CD4-positive, alpha-beta T cell treated with Interleukin-15 for 1 hour (primary cell): ENCODE measurements around the gene NAALADL2.

Source experiments
- DNase-seq: peaks from one replicate; pipeline ENCODE4 v3.0.0-alpha.2; 2020

Gene NAALADL2

DNA sequence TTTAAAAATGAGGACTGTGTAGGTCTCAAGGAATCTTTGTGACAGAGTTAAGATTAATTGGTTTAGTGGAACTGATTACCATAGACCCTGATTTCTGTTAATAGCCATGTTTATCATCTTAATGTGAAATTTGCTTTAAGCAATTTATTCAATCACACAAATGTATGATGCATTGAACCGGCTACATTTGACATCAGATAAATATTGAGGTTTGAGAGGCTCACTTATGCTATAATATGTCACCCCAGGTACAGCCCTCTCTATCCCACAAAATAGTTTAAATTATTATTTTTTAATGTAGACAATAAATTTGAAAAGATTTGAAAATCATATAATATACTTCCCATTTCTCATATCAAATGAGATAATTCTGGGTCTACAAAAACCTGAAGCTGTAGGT lies 413.3 kb downstream of the NAALADL2 start:
- DNase-seq: no peak

DNA sequence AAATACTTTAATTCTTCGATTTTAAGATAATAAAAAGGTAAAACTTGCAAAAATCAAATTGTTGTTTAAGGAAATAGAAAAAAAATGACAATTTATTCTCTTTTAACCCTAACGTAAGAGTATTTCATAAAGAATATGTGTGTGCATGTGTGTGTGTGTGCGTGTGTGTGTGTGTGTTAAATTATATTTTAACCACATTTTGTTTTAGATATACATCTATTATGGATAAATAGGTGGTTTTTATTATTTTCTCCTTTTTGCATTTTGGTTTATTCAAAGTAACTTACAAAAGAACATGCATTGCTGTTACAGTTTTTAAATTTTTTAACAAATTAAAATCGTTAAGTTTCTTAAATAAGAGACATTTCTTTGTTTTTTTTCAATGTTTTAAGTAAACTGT lies 414.4 kb downstream of the NAALADL2 start:
- no peak for DNase-seq

DNA sequence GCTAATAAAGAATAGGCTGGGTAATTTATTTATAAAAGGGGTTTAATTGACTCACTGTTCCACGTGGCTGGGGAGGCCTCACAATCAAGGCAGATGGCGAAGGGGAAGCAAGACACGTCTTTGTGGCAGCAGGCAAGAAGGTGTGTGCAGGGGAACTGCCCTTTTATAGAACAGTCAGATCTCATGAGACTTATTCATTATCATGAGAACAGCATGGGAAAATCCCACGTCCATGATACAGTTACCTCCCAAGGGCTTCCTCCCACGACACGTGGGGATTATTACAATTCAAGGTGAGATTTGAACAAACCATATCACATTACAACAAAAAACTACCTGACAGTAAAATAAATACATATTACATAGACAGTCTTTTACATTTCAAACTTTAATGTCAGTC lies 414.9 kb downstream of the NAALADL2 start:
- DNase-seq: no peak

DNA sequence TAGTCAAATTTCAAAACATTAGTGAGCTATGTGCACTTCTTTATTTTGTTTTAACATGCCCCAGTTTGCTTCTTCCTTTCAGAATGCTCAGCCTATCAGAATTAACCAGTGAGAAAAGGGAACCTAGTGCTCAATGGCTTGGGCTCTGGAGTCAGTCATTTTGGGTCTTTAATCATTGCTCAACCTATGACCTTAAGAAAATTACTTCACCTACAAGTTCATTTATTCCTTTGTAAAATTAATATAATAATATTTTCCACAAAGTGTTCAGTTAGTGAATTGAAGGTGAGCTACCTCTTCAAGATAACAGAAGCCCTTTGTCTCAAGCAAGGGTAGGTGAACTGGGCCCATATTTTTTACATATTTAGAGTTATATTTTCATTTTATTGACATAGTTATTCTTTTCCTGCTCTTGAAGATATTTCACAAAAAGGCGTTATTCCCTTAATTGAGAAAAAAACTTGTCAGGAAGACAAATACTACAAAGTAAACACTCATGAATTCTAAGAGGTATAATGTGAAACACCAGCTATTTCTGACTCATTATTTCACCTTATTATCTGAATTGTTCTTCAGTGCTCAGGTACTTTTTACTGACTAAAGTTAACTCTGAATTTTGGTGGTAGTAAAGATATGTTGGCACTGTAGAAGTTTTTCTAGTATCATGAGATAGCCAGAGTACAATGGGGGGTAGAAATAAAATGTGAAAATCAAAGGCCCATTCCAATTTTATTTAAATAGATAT lies 415.5 kb downstream of the NAALADL2 start:
- no peak for DNase-seq

DNA sequence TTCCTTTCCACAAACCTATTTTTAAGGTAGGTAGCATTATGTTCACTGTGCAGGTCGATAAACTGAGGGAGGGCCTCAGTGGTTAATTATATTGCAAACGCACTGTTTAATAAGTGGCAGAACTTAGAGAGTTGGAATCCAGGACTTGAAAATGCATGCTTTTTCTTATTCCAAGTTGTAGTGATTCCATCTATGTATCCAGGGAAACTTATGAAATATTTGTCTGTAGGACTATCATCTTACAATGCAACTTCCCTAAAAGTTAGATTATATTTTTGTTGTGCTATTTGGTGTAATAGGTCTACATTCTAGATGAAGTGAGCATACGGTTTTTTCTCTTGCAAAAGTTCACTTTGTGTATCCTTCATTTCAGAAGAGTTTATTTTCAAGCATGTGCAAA lies 419.5 kb downstream of the NAALADL2 start:
- no peak for DNase-seq

DNA sequence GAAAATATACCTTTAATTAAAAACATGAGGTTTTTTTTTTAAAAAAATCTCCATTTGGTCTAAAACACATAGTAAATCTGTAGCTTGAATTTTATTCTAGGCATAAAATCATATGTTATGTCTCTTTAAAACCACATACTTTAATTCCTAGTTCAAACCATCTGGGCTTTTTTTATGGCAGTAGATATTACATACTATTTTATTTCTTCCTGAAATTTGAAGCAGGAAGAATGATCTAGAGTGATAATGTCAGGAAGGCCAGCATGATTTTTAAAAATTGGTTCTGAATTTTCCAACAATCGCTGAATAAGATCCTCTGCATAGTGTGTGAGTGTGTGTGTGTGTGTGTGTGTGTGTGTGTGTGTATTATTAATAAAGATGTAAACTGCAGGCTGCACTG lies 420.3 kb downstream of the NAALADL2 start:
- no peak for DNase-seq

DNA sequence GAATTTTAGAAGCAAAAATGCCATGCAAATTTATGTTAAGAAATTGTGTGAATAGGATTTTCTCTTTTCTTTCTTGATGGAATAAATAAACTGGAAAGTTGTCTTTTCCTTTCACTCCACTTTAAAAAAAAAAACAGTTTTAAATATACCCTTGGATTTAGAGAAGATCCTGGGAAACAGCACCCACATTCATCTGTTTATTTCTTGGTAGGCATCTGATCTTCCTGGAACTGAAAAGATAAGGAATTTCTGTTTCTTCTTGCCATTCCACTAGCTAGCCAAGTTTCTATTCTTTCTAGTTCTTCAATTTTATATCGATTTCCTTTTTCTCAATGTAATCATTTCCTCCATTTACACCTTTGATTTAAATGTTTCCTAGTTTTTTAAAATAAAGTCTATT lies 420.8 kb downstream of the NAALADL2 start:
- DNase-seq: no peak

DNA sequence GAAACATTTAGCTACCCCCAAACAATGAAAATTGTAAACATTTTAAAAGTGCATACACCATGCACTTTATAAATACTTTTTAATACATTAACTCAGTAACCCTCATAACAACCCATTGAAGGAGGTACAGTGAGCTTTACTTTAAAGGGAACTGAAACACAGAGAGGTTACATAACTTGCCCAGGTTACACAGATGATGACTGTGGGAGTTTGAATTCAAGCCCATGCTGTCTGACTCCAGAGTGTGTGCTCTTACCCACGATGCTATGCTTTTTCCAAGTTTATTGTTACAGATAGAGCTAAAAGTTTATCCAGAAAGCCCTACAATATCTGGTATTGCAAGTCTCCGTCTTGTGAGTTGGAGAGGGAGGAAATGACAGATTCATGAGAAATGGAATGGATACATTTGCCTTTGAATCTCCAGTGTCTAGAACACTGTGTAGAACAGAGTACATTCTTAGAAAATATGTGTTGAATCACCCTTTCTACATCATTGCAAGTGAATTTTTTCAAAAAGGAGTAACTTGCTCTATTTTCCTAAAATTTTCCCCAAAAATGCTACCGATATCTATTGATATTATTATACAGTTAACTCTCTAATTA lies 428.3 kb downstream of the NAALADL2 start:
- no peak for DNase-seq

DNA sequence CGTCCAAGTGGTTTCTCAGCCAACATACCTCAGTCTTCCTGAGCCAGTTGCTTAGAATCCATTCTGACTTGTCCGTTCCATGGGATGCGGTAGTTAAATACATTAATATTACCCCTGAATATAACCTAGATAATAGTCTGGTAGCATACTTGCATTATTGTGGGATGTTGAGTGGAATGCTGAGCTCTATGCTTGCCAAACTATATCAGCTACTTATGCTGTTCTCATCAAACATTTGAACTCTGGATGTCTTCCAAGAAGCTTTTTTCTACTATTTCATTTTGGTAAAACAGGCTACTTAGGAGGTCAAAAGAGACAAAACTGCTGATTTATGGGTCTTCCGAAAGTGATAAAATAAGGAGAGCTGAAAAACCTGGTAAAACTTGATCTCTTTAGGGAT lies 429.5 kb downstream of the NAALADL2 start:
- no peak for DNase-seq

DNA sequence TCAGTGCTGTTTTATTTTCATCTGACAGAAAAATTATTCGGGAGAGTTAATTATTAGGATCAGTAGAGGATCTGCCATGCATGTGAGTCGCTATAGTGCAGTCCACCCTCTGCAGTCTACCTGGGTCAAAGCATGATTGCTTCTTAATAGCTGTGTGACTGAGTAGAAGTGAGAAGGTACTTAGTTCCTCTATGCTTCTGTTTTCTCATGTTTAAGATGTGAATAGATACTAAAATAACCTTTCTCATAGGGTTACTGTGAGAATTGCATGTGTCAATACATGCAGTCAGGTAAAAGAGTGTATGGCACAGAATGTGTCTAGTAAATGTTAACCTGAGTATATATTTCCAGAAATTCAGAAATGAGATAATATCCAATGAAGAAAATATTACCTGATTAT lies 435.7 kb downstream of the NAALADL2 start:
- no peak for DNase-seq

DNA sequence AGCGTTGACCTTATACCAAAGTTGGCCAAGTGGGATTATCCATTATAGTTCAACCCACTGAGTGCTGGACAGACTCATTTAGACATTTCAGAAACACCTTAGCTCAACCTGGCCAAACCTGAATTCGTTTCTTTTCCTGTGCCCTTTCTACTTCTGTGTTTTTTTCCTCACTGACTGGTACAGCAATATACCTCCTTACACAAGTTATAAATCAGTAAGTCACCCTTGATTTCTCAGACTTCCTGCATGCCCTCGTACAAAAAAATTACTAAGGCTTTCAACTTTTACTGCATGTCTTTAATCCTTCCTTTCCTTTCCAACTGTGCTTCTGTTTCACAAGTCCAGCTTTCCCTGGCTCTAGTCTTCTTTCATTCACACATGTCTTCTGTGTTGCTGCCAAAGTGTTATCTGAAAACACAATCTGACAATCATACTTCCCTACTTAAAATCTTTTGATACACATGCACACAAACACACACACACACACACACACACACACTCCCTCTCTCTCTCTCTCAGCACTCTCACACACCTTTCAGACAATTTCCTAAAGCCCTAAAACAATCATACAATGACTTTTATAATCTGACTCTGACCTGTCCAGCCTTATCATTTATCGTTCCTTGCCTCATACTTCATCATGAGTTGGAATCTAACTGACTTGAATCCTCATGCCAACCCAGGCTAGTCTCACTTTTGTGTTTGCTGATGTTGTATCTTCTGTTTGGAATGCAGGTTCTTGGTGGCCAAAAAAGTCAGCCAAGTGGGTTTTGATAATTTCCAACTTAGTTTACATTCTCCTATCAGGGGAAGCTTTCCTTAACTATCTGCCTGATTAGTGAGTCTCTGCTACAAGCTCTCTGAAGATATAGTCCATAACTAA lies 436.4 kb downstream of the NAALADL2 start:
- no peak for DNase-seq

DNA sequence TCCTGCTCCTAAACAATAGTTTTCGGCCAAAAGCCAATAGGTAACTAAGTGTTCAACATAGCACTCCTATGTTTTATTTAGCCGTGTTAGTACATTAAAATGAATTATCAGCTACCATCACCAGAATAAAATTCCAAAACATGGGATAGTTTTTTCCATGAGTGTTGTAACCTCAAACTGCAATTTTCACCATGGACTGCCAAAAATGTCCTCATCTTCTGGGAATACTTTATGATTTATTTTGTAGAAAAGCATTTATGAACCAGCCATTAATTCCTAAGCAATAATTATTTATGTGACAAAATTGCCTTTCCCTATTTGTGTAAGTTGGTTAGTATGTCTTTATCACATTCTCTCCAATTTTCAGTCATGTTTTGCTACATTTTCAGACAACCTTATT lies 438.1 kb downstream of the NAALADL2 start:
- DNase-seq: no peak

DNA sequence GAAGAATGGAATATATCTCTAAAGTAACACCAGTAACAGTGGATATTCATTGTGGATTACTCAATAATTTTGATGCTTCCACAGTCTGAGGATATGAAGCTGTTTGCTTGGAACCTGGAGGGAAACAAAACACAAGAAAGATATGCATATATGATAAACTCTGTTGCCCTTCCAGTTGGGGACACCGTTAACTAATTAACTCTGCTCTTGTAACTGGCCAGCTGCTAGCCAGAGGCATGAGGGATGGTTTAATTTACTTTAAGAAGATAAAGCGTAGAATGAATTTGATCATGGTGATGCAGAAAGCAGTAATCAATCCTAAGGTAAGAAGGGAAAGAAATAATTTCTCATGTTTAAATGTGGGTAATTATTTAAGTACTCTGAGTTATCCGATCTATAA lies 442.6 kb downstream of the NAALADL2 start:
- no peak for DNase-seq

DNA sequence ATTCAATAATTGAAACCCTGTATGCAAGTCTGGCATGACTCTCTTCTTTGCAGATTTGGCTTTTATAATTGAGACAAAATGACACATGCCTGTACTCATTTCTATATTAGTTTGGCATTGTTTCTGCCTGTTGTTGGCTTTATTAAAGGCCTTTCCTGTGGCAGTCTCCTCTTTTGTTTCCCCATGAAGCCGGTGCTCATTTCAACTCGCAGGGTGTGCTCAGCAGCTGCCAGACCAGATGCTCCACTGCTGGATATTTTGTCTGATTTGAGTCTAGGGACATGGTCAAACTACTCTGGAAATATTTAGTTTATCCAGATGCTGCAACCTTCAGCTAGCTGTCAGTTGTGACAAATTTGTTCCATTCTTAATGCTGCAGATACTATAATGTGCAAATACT lies 445.3 kb downstream of the NAALADL2 start:
- no peak for DNase-seq

DNA sequence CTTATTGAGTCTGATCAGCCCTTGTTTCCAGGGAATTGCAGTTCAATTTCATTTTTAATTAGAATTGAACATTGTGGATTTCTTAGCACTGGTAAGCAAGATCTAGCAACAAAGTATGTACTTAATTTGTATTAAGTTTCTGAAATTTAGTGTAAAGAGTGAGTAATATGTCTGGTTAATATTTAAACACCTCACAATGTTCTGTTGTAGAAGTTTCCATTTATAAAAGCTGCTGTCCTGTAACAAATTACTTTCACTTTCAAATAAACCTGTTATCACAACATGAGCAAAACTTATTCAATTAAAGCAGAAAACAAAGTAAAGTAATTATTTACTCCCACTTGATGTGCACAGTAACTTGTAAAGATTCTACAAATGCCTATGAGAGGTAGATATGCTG lies 448.5 kb downstream of the NAALADL2 start:
- no peak for DNase-seq

DNA sequence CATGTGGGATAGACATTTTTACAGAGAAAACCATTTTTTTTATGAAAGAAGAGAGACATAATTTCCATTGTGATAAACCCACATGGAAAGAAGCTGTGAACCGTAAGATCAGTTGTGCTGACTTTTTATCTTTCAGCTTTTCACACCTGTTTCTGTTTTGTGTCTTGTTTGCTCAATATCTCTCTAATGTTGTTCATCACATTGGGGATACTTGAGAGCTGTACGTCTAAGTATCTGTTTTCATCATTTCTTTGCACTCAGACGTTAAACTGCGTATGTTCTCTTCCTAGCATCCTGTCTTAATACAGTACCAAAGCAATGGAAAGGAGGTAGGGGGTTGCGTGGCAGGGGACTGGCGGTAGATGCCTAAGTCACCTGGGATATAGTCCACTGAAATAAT lies 449.0 kb downstream of the NAALADL2 start:
- DNase-seq: no peak

DNA sequence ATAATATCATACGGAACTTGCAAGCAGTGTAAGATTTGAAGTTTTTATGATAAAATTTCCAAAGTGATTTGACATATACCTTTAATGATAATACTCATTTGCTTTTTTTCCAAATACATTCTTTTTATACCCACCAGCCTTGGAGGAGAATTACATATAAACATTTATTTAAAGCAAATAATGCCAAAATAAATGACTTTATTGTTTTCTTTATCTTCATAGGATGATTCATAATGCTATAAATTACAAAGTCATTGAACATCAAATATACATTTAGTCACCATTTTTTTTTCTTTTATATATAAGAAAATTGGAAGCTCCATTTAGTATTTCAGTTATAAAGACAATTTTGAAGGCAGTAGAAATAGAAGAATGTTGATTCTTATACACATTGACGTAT lies 450.9 kb downstream of the NAALADL2 start:
- DNase-seq: no peak

DNA sequence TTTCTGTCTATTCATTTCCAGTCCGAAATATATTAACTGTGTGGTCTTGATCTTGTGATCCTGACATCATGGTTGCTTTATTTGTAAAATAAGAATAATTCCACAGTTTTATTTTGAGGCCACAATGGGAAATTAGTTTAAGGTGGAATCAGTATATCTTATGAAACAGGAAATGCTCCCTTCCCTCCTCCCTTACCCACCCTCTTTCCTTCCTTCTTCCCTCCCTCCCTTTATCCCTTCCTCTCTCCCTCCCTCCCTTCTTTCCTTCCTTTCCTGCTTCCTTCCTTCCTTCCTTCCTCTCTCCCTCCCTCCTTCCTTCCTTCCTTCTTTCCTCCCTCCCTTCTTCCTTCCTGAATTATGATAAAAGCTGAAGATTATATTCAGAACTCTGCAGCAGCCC lies 452.3 kb downstream of the NAALADL2 start:
- no peak for DNase-seq

DNA sequence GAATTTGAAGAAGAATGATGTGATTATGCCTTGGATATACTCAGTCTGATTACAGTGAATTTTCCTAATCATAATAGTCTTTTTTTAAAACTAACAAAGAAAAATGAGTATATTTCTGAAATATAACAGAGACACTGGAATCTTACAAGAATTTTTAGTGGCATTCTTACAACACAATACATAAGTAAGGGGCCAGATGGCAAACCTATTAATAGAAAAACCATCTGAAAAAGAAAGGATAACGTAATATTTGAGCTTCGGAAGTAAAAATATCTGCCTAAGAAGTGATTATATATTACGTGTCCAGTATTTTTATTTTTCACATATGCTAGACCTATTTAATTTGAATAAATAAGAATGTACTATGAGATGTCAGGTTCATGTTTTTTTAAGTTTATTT lies 452.8 kb downstream of the NAALADL2 start:
- DNase-seq: no peak

DNA sequence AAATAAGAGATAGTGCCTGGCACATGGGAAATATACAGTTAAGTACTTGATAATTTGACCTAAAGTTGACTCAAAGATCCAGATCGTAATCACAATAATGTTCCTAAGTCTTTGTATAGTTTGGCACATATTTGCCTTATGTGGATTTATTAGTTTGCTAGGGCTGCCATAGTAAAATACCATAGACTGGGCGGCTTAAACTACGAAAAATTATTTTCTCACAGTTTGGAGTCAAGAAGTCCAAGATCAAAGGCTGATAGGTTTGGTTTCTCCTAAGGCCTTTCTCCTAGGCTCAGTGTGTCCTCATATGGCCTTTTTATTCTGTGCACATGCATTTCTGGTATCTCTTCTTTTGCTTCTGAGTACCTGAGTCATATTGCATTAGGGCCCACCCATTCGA lies 453.7 kb downstream of the NAALADL2 start:
- DNase-seq: no peak

DNA sequence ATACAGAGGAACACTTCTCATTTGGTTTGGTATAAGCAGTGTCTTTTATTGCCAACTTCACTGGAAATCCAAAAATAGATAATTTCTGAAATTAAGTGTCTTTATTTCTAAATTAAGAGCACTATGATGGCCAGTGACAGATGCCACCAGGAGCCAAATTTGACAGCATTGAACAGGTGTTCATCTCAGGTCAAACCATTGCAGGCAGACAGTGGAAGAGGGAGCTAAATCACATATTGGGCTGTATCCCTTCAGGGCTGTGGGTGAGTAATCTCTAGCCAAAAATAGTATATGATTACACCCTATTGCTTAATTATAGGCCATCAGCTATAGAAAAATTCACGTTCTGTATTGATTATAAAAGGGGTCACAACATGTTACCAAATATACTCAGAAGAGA lies 457.7 kb downstream of the NAALADL2 start:
- no peak for DNase-seq

DNA sequence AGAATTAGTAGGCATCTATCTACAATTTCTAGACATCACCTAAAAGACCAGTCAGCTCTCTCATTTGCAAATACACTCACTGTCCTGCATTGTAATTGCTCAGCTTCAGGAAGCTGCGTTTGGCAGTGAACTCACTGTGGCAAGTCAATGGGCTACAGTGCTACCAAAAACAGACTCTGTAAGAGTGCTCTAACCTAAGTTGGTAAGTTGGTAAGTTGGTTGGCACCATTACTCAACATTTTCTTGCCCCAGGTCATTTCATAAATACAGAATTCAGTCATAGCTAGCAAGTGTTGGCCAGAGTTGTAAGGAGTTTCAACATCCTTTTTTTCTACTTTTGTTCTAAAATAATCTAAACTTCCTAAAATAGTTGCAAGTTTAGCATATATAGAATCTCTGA lies 466.3 kb downstream of the NAALADL2 start:
- DNase-seq: no peak

DNA sequence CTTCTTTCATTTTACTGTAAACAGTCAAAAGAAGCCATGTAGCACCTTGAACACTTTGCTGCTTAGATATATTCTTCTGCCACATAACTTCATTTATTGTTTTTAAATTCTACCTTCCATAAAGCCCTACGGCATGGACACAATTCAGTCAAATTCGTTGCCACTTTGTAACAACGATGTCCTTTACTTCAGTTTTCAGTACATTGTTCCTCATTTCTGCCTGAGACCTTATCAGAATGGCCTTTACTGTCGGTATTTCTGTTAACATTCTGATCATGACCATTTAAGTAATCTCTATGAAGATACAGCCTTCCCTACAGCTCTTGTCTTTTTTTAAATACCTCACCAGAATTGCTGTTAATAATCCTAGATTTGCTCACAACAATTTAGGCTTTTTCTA lies 466.9 kb downstream of the NAALADL2 start:
- no peak for DNase-seq

DNA sequence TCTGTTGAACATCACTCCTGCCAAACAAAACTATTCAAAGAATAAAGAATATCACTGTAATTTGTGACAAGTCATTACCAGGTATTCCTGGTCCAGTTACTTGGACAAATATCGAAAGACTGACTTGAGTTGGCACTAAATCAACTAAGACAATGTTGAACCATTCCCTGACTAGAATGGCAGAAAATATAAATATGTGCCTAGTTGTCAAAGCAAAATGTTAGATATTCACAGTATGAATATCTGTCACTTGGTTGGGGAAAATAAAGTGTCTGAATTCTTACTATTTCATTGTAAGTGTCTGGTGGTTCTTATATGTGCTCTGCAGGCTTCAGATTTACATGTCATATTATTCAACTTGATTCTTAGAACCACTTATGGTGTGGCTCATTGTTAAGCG lies 470.2 kb downstream of the NAALADL2 start:
- no peak for DNase-seq
